PC-9 (cell line): Measurements from ENCODE around the gene GFPT2. TPM values are rescaled to one million over a fixed set of nuclear protein-coding genes. Genes with fewer than 3 reads are reported as not detected.

Experiments used
- BruUV-seq: library from RNA; stranded (reverse); fragments of 400-500 nt; replicated peaks from 2 replicates; lab custom pipeline; 2021; lab: Mats Ljungman, UMichigan
- CTCF ChIA-PET: fragments of 300-600 bp; sonication (Branson Sonifier 250); formaldehyde crosslinking; loops from one replicate; lab custom pipeline; 2022; ENCODE audit warnings: antibody characterized with exemption; lab: Charles Lee
- POLR2A ChIA-PET: fragments of 300-600 bp; sonication (Branson Sonifier 250); formaldehyde crosslinking; loops from one replicate; lab custom pipeline; 2022; ENCODE audit warnings: antibody characterized with exemption; ENCODE audit not compliant: unreplicated experiment; lab: Charles Lee
- DNase-seq, 2 experiments: peaks; one replicate each; pipeline versions ENCODE4 v3.0.0 to v3.0.0-alpha.2; 2015 to 2022; ENCODE audit warnings: mixed read lengths in 1 of 2
- H2AFZ ChIP-seq: fragments of 200-600 bp; sonication (generic); 2 replicates; pipeline ENCODE4 v1.8.1; 2017; ENCODE audit warnings: antibody characterized with exemption
- H3F3A ChIP-seq: fragments of 200-600 bp; sonication (generic); 2 replicates; pipeline ENCODE4 v1.8.1; 2017; ENCODE audit warnings: antibody characterized with exemption, mild to moderate bottlenecking, low read depth; ENCODE audit not compliant: insufficient read depth
- H3K27ac ChIP-seq: fragments of 200-600 bp; sonication (generic); 2 replicates; pipeline ENCODE4 v1.6.1; 2016; ENCODE audit warnings: mixed run types
- H3K27me3 ChIP-seq: fragments of 200-600 bp; sonication (generic); 2 replicates; pipeline ENCODE4 v1.6.1; 2016; ENCODE audit warnings: low read depth, mixed run types; ENCODE audit not compliant: insufficient read depth
- H3K36me3 ChIP-seq: fragments of 200-600 bp; sonication (generic); 2 replicates; pipeline ENCODE4 v1.6.1; 2016; ENCODE audit warnings: low read depth, mixed run types
- H3K4me1 ChIP-seq: fragments of 200-600 bp; sonication (generic); replicated peaks from 2 replicates; pipeline ENCODE4 v1.6.1; 2016; ENCODE audit warnings: mixed run types; ENCODE audit not compliant: insufficient read depth
- H3K4me2 ChIP-seq: fragments of 200-600 bp; sonication (generic); 2 replicates; pipeline ENCODE4 v1.6.1; 2017; ENCODE audit warnings: mixed run types
- H3K4me3 ChIP-seq: fragments of 200-600 bp; sonication (generic); 2 replicates; pipeline ENCODE4 v1.6.1; 2016; ENCODE audit warnings: mixed run types
- H3K79me2 ChIP-seq: fragments of 200-600 bp; sonication (generic); 2 replicates; pipeline ENCODE4 v1.6.1; 2017; ENCODE audit warnings: low read depth, mixed run types
- H3K9me2 ChIP-seq: fragments of 200-600 bp; sonication (generic); 2 replicates; pipeline ENCODE4 v1.8.1; 2017; ENCODE audit warnings: mild to moderate bottlenecking; ENCODE audit not compliant: insufficient read depth
- H3K9me3 ChIP-seq: fragments of 200-600 bp; sonication (generic); 2 replicates; pipeline ENCODE4 v1.8.1; 2016; ENCODE audit warnings: low read depth; ENCODE audit not compliant: insufficient read depth
- H4K20me1 ChIP-seq: fragments of 200-600 bp; sonication (generic); 2 replicates; pipeline ENCODE4 v1.8.1; 2017; ENCODE audit not compliant: insufficient read depth
- CTCF ChIP-seq: fragments of 200-600 bp; sonication (generic); conservative IDR thresholded peaks from 2 replicates; pipeline ENCODE4 v1.6.1; 2017; ENCODE audit warnings: mixed run types, antibody characterized with exemption, mild to moderate bottlenecking, moderate library complexity
- EZH2 ChIP-seq: fragments of 200-600 bp; sonication (generic); IDR thresholded peaks from 2 replicates; pipeline ENCODE4 v1.8.0; 2017; ENCODE audit warnings: antibody characterized with exemption, low read depth
- intact Hi-C: fragments of 100-400 bp; cut with micrococcal nuclease; formaldehyde crosslinking; loops from one replicate; pipeline ENCODE4 v1.10.0; 2022; ENCODE audit not compliant: unreplicated experiment
- total RNA-seq: library from RNA; stranded (reverse); gene quantifications from 2 replicates; pipeline ENCODE4 v1.2.3, GENCODE V29; 2021

GFPT2 gene
- total RNA-seq, 1 experiment from 2014 or later = 22.5 TPM

- H2AFZ ChIP-seq = no peak overlapping the region
- no peaks in the 10 kb centered on the region for H3K36me3 ChIP-seq
- no peaks in the 10 kb centered on the region for H3K9me3 ChIP-seq
- no peaks in the 10 kb centered on the region for H3K4me1 ChIP-seq
- TF ChIP-seq EZH2 = no peak
- TF ChIP-seq CTCF = no peak
- no peak overlapping the region for H3K4me2 ChIP-seq
- H3K79me2 ChIP-seq = no peaks in the 10 kb centered on the region
- intact Hi-C loops = no loop called here
- no peak for DNase-seq
- no peaks in the 10 kb centered on the region for H3K9me2 ChIP-seq
- ChIA-PET POLR2A (no interaction called here), CTCF (no interaction called here)
- H3F3A ChIP-seq = no peaks in the 10 kb centered on the region
- no TSS peak for BruUV-seq
- no peak overlapping the region for H3K4me3 ChIP-seq
- H3K27me3 ChIP-seq = no peaks in the 10 kb centered on the region
- no peak overlapping the region for H3K27ac ChIP-seq
- no peaks in the 10 kb centered on the region for H4K20me1 ChIP-seq
Measured at GRCh38 chr5:180375955-180376354, 22.8 kb upstream of the GFPT2 start.

GRCh38 chr5:180375291-180375690 is 22.2 kb upstream of the GFPT2 start:
- Histone ChIP-seq H3K9me2 (no peaks in the 10 kb centered on the region), H3K36me3 (no peaks in the 10 kb centered on the region), H4K20me1 (no peaks in the 10 kb centered on the region), H3K9me3 (no peaks in the 10 kb centered on the region), H2AFZ (no peak overlapping the region), H3K4me2 (no peak overlapping the region), H3K27ac (no peak overlapping the region), H3K4me3 (no peak overlapping the region), H3K4me1 (no peaks in the 10 kb centered on the region), H3K27me3 (no peaks in the 10 kb centered on the region), H3K79me2 (no peaks in the 10 kb centered on the region), H3F3A (no peaks in the 10 kb centered on the region)
- ChIA-PET POLR2A (no interaction called here), CTCF (no interaction called here)
- TF ChIP-seq CTCF (no peak), EZH2 (no peak)
- intact Hi-C loops = no loop called here
- no TSS peak for BruUV-seq
- no peak for DNase-seq

GRCh38 chr5:180373870-180374269 is 20.7 kb upstream of the GFPT2 start:
- H3K9me2 ChIP-seq = no peaks in the 10 kb centered on the region
- CTCF ChIA-PET = no interaction called here
- no peak overlapping the region for H3K4me3 ChIP-seq
- H4K20me1 ChIP-seq = no peaks in the 10 kb centered on the region
- POLR2A ChIA-PET = no interaction called here
- TF ChIP-seq CTCF (no peak), EZH2 (no peak)
- H3F3A ChIP-seq = no peaks in the 10 kb centered on the region
- no peak for DNase-seq
- no peaks in the 10 kb centered on the region for H3K36me3 ChIP-seq
- BruUV-seq = no TSS peak
- no peak overlapping the region for H3K4me2 ChIP-seq
- no peak overlapping the region for H2AFZ ChIP-seq
- H3K27me3 ChIP-seq = no peaks in the 10 kb centered on the region
- no peak overlapping the region for H3K27ac ChIP-seq
- no peaks in the 10 kb centered on the region for H3K4me1 ChIP-seq
- intact Hi-C loops = no loop called here
- H3K79me2 ChIP-seq = no peaks in the 10 kb centered on the region
- no peaks in the 10 kb centered on the region for H3K9me3 ChIP-seq
